Left hindlimb (tissue), 1 donor: ENCODE measurements around the gene WDFY2.
"Not testable (repeated sequence)": the region's sequence is repeated elsewhere in the genome, so short reads cannot be mapped to it uniquely, and the experiment has no call there.

Experiments
- DNase-seq: peaks from one replicate; pipeline ENCODE4 v3.0.0-alpha.2; 2018

WDFY2 gene, protein sequence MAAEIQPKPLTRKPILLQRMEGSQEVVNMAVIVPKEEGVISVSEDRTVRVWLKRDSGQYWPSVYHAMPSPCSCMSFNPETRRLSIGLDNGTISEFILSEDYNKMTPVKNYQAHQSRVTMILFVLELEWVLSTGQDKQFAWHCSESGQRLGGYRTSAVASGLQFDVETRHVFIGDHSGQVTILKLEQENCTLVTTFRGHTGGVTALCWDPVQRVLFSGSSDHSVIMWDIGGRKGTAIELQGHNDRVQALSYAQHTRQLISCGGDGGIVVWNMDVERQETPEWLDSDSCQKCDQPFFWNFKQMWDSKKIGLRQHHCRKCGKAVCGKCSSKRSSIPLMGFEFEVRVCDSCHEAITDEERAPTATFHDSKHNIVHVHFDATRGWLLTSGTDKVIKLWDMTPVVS

GRCh38 chr13:51583875-51584730 is at the start of gene WDFY2:
Gene WDFY2, plus strand, starts transcription at chr13:51584462. Its CDS starts 226 bp downstream, at chr13:51584688.
- DNase-seq, result peak; percentile 100

- no peak for DNase-seq
Measured at GRCh38 chr13:51538591-51539179, 45.6 kb upstream of the WDFY2 start.

DNA sequence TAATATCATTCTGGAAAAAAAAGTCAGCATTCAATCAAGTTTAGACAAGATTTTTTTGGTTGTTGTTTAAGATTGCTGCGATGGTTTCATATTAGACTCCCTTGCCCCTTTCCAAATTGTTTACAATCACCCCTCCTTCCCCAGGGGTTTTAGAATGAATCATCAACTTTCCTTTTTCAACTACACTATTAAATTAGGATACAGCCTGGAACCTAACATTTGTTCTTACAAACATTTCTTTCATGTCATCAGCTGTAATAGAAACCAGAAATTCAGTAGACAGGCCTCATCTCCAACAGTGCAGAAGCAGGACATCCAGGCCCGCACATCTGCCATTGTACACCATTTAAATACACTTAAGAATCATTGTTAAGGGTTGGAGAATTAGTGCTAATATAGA is 44.4 kb upstream of the WDFY2 start:
- no peak for DNase-seq

DNA sequence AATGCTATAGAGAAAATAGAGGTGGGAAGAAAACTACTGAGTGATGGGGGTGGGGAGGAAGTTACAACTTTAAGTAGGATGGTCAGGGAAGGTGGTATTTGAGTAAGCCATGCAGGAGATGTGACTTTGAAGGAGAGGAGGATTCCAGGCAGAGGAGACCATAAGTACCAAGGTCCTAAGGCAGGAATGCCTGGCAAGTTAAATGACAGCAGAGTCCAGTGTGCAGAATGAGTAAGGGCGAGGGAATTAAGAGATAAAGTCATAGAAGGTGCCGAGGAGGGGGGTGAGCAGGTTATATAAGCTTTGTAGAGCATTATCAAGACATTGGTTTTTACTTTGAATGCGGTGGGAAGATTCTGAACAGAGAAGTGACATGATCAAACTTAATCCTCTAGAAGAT is 43.2 kb upstream of the WDFY2 start:
- DNase-seq, result no peak

GRCh38 chr13:51541809-51542258 is 42.4 kb upstream of the WDFY2 start:
- no peak for DNase-seq

GRCh38 chr13:51542346-51543242 is 41.7 kb upstream of the WDFY2 start:
- no peak for DNase-seq

GRCh38 chr13:51545446-51545845 is 38.8 kb upstream of the WDFY2 start:
- DNase-seq, result not testable (repeated sequence)

GRCh38 chr13:51547425-51548176 is 36.7 kb upstream of the WDFY2 start:
- DNase-seq, result no peak

DNA sequence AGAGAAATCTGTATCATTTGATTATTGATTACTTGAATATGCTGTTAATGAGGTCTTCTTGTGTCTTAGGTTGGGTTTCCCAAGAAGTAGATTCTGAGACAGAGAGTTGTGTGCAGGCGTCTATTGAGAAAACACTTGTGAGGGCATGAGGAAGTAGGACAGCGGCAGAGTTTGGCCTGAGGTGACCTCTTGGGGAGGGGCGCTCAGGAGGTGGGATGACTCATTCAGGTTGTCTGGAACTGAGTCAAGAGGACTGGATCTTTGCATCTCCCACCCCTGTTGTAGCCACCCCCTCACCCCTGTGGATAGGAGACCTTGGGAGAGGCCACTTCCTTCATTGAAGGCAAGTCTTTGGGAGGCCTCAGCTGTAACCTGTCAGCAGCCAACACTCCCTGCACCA is 35.2 kb upstream of the WDFY2 start:
- no peak for DNase-seq

DNA sequence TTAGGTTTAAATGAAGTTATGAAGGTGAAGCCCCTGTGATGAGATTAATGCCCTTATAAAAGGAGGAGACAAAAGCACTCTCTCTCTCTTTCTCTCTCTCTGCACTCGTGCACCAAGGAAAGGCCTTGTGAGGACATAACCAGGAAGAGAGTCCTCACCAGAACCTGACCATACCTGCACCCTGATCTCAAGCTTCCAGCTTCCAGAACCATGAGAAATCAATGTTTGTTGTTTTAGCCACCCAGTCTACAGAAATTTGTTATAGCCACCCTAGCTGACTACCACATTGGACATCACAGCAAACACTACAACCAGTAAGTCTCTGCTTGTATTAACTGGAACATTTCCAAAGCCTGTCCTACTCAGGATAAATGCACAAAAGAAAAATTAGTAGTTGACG is 34.7 kb upstream of the WDFY2 start:
- DNase-seq, result no peak

DNA sequence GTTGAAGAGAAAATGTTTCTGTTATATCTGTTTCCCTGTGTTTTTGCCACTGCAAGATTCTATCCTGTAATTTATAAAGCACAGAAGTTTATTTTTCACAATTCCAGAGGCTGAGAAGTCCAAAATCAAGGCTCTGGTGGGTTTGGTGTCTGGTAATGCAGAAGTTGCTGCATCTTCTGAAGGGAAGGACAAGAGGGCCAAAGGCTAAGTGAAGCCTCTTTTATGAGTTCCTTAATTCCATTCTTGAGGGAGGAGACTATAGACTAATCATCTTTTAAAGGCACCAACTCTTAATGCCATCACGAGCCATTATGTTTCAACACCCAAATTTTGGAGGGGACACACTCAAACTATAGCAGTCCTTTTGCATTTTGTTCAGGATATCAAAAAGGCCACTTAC is 34.1 kb upstream of the WDFY2 start:
- no peak for DNase-seq

DNA sequence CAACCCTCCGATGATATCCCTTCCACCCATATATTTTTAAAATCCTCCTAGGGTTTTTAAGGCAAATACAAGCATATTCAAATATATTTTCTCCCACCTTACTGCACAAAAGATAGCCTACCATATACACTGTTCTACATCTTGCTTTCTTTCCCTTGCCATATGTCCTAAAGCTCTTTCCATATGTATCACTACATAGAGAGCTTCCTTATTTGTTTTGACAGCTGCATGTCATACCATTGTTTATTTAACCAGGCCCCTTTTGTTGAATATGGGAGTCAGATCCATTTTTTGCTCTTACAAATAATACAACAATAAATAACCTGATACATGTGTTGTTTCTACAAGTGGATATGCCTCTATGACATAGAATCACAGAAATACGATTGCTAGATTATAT is 32.8 kb upstream of the WDFY2 start:
- DNase-seq, result no peak

DNA sequence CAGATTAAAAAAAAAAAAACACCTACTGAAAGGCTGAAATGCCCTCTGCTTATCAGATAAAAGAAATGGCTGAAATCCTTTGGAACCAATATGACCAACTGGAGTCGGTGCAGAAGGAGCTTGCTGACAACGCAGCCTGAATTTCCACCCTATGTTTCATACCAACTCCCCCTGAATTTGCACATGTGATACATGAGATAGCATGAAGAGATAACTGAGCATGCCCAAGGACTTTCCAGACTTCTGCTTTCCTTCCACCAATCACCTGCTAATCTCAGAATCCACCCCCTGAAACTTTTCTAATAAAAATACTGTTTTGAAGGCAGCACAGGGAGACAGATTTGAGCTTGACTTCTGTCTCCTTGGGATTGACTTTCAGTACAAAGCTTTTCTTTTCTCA is 32.2 kb upstream of the WDFY2 start:
- DNase-seq, result no peak

GRCh38 chr13:51553531-51553930 is 30.7 kb upstream of the WDFY2 start:
- no peak for DNase-seq

DNA sequence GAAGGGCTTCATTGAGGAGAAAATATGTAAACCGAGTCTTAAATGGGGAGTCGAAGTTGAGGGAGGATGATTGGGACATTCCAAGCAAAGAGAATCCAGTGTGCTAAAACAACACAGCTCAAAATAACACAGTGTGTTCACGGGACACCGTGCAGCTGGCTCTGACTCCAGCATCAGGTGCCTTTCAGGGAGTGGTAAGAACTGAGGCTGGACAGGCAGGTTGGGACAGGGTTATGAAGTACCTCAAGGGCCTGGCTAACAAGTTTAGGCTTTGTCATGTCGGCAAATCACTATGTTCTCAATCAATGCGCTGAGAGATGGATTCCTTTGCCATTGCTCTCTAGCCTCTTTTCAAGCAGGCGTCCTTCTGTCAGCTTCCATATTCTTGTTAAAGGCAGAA is 27.5 kb upstream of the WDFY2 start:
- DNase-seq, result no peak

DNA sequence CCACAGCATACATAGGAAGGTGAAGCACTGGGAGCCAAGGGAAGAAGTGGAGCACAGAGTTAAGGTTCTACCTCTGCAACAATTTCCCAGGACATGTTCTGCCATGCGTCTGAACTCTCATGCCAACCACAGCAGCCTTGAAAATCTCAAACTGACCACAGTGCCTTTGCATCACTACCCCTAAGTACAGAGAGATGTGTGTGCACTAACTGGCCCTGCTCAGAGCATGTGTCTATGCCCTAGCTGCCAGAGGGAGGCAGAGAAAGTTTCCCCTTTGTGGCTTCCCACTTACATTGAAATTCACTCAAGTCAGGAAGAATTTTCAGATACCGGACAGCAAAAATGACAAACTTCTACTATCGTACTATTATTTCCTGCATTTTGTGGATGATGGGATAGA is 26.8 kb upstream of the WDFY2 start:
- DNase-seq, result no peak

GRCh38 chr13:51557875-51558612 is 26.2 kb upstream of the WDFY2 start:
- DNase-seq, result no peak

DNA sequence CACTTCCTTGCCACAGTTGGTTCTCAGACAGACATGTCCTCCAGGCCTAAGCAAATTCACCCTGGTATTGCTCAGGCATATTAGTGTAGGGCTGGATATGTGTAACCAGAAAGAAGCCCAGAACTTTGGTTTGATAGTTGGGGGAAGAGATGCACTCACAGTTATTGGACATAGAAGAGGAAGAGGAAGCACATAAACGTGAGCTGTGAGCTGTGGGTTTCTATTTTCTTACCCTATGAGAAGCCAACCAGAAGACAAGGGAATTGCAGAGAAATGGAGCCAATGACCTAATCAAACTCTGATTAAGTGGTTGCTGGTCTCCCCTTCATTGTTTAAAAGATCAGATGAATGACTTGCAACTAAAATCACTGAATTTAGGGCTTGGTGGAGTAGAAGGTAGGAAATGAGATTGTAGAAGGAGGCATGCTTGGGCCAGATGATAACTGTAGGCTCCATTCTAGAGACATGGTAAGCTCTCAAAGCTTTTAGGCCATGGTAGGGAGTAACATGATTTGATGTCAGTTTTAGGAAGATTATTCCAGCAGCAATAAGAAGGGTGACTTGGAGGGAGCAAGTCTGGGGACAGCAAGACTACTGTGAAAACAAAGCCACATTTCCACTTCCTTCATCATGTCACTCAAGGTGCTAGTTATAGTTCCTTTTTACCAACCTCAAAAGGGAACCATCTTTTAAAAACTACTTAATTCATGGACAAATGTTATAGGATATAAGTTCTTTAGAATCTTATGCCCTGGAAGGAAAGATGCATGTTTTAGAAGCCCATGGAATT is 24.1 kb upstream of the WDFY2 start:
- no peak for DNase-seq

DNA sequence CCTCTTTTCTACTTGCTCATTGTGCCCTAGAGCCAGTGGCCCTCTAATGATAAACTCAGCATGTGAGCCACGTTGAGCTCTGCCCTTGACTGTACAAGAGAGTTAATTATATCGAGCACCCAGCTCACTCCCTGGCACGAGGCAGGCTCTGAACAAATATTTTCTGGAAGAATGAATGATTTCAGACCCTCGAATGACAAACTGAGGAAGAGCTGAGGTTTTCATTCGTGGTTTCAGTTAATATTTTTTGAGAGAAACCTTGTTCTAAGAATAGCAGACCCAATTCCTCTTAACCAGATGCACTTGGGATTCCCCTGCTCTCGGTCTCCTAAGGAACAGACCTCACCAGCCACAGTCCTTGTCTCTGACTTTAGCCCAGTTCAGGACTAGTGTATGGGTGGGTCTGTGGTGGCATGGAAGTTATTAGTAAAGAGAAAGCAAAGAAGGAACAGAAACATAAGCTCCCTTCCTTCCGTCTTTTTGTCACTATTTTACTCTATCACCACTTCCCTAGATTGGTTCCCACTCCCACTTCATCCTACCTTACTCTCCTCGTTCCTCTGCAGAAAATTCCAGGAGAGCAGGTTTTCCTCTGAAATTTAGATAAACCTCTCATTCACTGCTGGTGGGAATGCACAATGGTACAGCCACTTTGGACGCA is 22.1 kb upstream of the WDFY2 start:
- DNase-seq, result no peak

DNA sequence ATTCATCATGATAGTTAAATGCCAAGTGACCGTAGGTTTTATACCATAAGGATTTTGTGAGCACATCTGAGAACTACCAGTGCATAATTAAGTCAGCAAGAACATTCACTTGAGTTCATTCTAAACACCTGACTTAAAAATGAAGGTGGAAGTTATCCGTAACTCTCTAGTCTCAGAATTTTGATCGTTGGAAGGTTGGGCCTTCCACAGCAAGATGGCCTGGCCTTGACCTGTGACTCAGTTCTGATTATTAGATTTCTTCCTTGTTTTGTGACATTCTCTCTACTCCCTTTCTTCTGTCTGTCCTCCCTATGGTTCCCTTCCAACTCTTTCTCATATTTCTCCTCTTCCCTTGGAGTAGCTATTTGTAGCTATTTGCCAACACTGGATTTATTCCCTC is 20.0 kb upstream of the WDFY2 start:
- DNase-seq, result no peak
